Skeletal muscle satellite cell (primary cell): Measurements from ENCODE around the gene FAM227A. TPM values are rescaled to one million over a fixed set of nuclear protein-coding genes. Genes with fewer than 3 reads are reported as not detected.
A peak's percentile ranks its signal among the peaks of the same experiment; 100 is the strongest.

Experiments used
- H3K27me3 ChIP-seq: 2 replicates; pipeline ENCODE4 v1.7.0; 2013; ENCODE audit warnings: low read length; ENCODE audit not compliant: control insufficient read depth, insufficient read depth
- H3K36me3 ChIP-seq: 2 replicates; pipeline ENCODE4 v1.7.0; 2013; ENCODE audit warnings: mild to moderate bottlenecking, control low read depth, low read length; ENCODE audit not compliant: insufficient read depth
- H3K4me1 ChIP-seq: 2 replicates; pipeline ENCODE4 v1.7.0; 2013; ENCODE audit warnings: low read length; ENCODE audit not compliant: control insufficient read depth, insufficient read depth
- H3K4me2 ChIP-seq: 2 replicates; pipeline ENCODE4 v1.7.0; 2013; ENCODE audit warnings: mild to moderate bottlenecking, low read length
- H3K4me3 ChIP-seq: 2 replicates; pipeline ENCODE4 v1.7.0; 2013; ENCODE audit warnings: low read length
- H3K9ac ChIP-seq: 2 replicates; pipeline ENCODE4 v1.7.0; 2013; ENCODE audit warnings: mild to moderate bottlenecking, low read depth, low read length, moderate library complexity
- H3K9me3 ChIP-seq: replicated peaks from 2 replicates; pipeline ENCODE4 v1.7.0; 2013; ENCODE audit warnings: mild to moderate bottlenecking, control low read depth, low read length
- total RNA-seq: library from RNA; depleted of rRNA; stranded (reverse); fragments of >200 nt; gene quantifications from 2 replicates; pipeline ENCODE4 v1.2.3, GENCODE V29; 2012; rRNA removed

The FAM227A gene
- total RNA-seq = 1.3 and 3.9 TPM in 2 replicates

GRCh38 chr22:38656256-38657044, at the start of gene FAM227A, which contains the start of gene CBY1:
Gene FAM227A, minus strand, starts transcription at chr22:38656392. Its CDS starts 6,224 bp downstream, at chr22:38650168.
Gene CBY1, plus strand, starts transcription at chr22:38656638. Its CDS starts 11,417 bp downstream, at chr22:38668055.
- Histone ChIP-seq H3K9me3 (no peaks in the 10 kb centered on the region), H3K4me3 (peak within 1 kb of the TSS; percentile 85), H3K27me3 (no peaks in the 10 kb centered on the region), H3K4me1 (peaks cover 11% of the 10 kb centered on the region), H3K9ac (peak within 1 kb of the TSS; percentile 99), H3K36me3 (no peaks in the 10 kb centered on the region), H3K4me2 (peak within 1 kb of the TSS; percentile 92)

- H3K9me3 ChIP-seq = no peaks in the 10 kb centered on the region
- peak within 1 kb of the TSS; percentile 84 for H3K4me2 ChIP-seq
- peak within 1 kb of the TSS; percentile 93 for H3K9ac ChIP-seq
- H3K4me3 ChIP-seq = peak within 1 kb of the TSS; percentile 73
- H3K4me1 ChIP-seq = peaks cover 28% of the 10 kb centered on the region
- H3K36me3 ChIP-seq = no peaks in the 10 kb centered on the region
- H3K27me3 ChIP-seq = no peaks in the 10 kb centered on the region
Observed at GRCh38 chr22:38705235-38706100, 49.3 kb upstream of the FAM227A start, which contains the start of gene GTPBP1. Gene GTPBP1, plus strand, starts transcription at chr22:38705944. Its CDS starts 12 bp downstream, at chr22:38705956.

- peak overlapping the region; percentile 61 for H3K9ac ChIP-seq
Observed at GRCh38 chr22:38704654-38705234, 48.6 kb upstream of the FAM227A start.

GRCh38 chr22:38700789-38701628, 44.8 kb upstream of the FAM227A start, which contains the start of gene JOSD1:
Gene JOSD1, minus strand, starts transcription at chr22:38700943. Its CDS starts 956 bp downstream, at chr22:38699987.
- Histone ChIP-seq H3K9ac (peak within 1 kb of the TSS; percentile 99), H3K4me2 (peak within 1 kb of the TSS; percentile 90), H3K4me3 (peak within 1 kb of the TSS; percentile 91), H3K4me1 (peaks cover 49% of the 10 kb centered on the region), H3K9me3 (no peaks in the 10 kb centered on the region), H3K36me3 (peaks cover 5% of the 10 kb centered on the region), H3K27me3 (no peaks in the 10 kb centered on the region)

More at GRCh38 chr22:38704654-38705234, 48.6 kb upstream of the FAM227A start:
- Histone ChIP-seq H3K9me3 (no peaks in the 10 kb centered on the region), H3K4me1 (peaks cover 28% of the 10 kb centered on the region), H3K4me3 (peak overlapping the region; percentile 58), H3K4me2 (peak overlapping the region; percentile 84), H3K36me3 (no peaks in the 10 kb centered on the region), H3K27me3 (no peaks in the 10 kb centered on the region)

- Histone ChIP-seq H3K36me3 (peaks cover 5% of the 10 kb centered on the region), H3K4me2 (peak overlapping the region; percentile 90), H3K4me1 (peaks cover 49% of the 10 kb centered on the region), H3K9me3 (no peaks in the 10 kb centered on the region), H3K4me3 (peak overlapping the region; percentile 91), H3K9ac (peak overlapping the region; percentile 99), H3K27me3 (no peaks in the 10 kb centered on the region)
Observed at GRCh38 chr22:38700270-38700788, 44.1 kb upstream of the FAM227A start.

GRCh38 chr22:38699784-38700183, 43.6 kb upstream of the FAM227A start:
- peaks cover 45% of the 10 kb centered on the region for H3K4me1 ChIP-seq
- H3K36me3 ChIP-seq = peaks cover 5% of the 10 kb centered on the region
- peak overlapping the region; percentile 99 for H3K9ac ChIP-seq

GRCh38 chr22:38699143-38699542, 43.0 kb upstream of the FAM227A start:
- peak overlapping the region; percentile 99 for H3K9ac ChIP-seq
- H3K9me3 ChIP-seq = no peaks in the 10 kb centered on the region
- peaks cover 8% of the 10 kb centered on the region for H3K36me3 ChIP-seq
- peak overlapping the region; percentile 90 for H3K4me2 ChIP-seq
- H3K27me3 ChIP-seq = no peaks in the 10 kb centered on the region
- peaks cover 41% of the 10 kb centered on the region for H3K4me1 ChIP-seq
- peak overlapping the region; percentile 91 for H3K4me3 ChIP-seq

More at GRCh38 chr22:38699784-38700183, 43.6 kb upstream of the FAM227A start:
- H3K27me3 ChIP-seq = no peaks in the 10 kb centered on the region
- peak overlapping the region; percentile 90 for H3K4me2 ChIP-seq
- no peaks in the 10 kb centered on the region for H3K9me3 ChIP-seq
- peak overlapping the region; percentile 91 for H3K4me3 ChIP-seq

- peaks cover 41% of the 10 kb centered on the region for H3K4me1 ChIP-seq
- peak overlapping the region; percentile 90 for H3K4me2 ChIP-seq
- H3K9me3 ChIP-seq = no peaks in the 10 kb centered on the region
- H3K27me3 ChIP-seq = no peaks in the 10 kb centered on the region
- H3K4me3 ChIP-seq = peak overlapping the region; percentile 91
- peak overlapping the region; percentile 99 for H3K9ac ChIP-seq
- H3K36me3 ChIP-seq = peaks cover 10% of the 10 kb centered on the region
Observed at GRCh38 chr22:38698407-38699094, 42.4 kb upstream of the FAM227A start.

- peak overlapping the region; percentile 91 for H3K4me3 ChIP-seq
- peaks cover 16% of the 10 kb centered on the region for H3K36me3 ChIP-seq
Observed at GRCh38 chr22:38697425-38698089, 41.4 kb upstream of the FAM227A start.

More at GRCh38 chr22:38697425-38698089, 41.4 kb upstream of the FAM227A start:
- Histone ChIP-seq H3K27me3 (no peaks in the 10 kb centered on the region), H3K4me1 (peaks cover 41% of the 10 kb centered on the region), H3K9me3 (no peaks in the 10 kb centered on the region), H3K4me2 (peak overlapping the region; percentile 90), H3K9ac (peak overlapping the region; percentile 42)
